Urothelium cell line (cell line): ENCODE data around the gene ADCY2.

Source experiments
- DNase-seq: peaks from one replicate; pipeline ENCODE4 v3.0.0; 2011; ENCODE audit warnings: low spot score, mixed read lengths
- FAIRE-seq: peaks from 2 replicates; lab custom pipeline; 2011; peaks lifted over from hg19 to GRCh38; lab: Jason Lieb, UNC

ADCY2 gene

GRCh38 chr5:7435503-7435902 lies 39.6 kb downstream of the ADCY2 start:
- DNase-seq (no peak), FAIRE-seq (no peak)

GRCh38 chr5:7436521-7436920 lies 40.6 kb downstream of the ADCY2 start:
- DNase-seq (no peak), FAIRE-seq (no peak)

GRCh38 chr5:7437836-7438235 lies 41.9 kb downstream of the ADCY2 start:
- DNase-seq (no peak), FAIRE-seq (no peak)

GRCh38 chr5:7445068-7445467 lies 49.1 kb downstream of the ADCY2 start:
- no peak for FAIRE-seq
- DNase-seq = no peak

GRCh38 chr5:7445831-7446230 lies 49.9 kb downstream of the ADCY2 start:
- DNase-seq (no peak), FAIRE-seq (no peak)

- FAIRE-seq = no peak
- no peak for DNase-seq
These were observed 51.0 kb downstream of the ADCY2 start for GRCh38 chr5:7446913-7447312.

- FAIRE-seq = no peak
- no peak for DNase-seq
These were observed 58.0 kb downstream of the ADCY2 start for GRCh38 chr5:7453947-7454346.

- no peak for DNase-seq
- FAIRE-seq = no peak
These were observed 60.3 kb downstream of the ADCY2 start for GRCh38 chr5:7456206-7456605.

- no peak for FAIRE-seq
- no peak for DNase-seq
These were observed 65.4 kb downstream of the ADCY2 start for GRCh38 chr5:7461371-7461770.

GRCh38 chr5:7462758-7463157 lies 66.8 kb downstream of the ADCY2 start:
- FAIRE-seq (no peak), DNase-seq (no peak)

- FAIRE-seq (no peak), DNase-seq (no peak)
These were observed 68.2 kb downstream of the ADCY2 start for GRCh38 chr5:7464182-7464581.

- FAIRE-seq (no peak), DNase-seq (no peak)
These were observed 71.2 kb downstream of the ADCY2 start for GRCh38 chr5:7467179-7467578.

GRCh38 chr5:7468742-7469141 lies 72.8 kb downstream of the ADCY2 start:
- DNase-seq (no peak), FAIRE-seq (no peak)

GRCh38 chr5:7471710-7472109 lies 75.8 kb downstream of the ADCY2 start:
- FAIRE-seq (no peak), DNase-seq (no peak)

GRCh38 chr5:7473115-7473514 lies 77.2 kb downstream of the ADCY2 start:
- no peak for FAIRE-seq
- DNase-seq = no peak

GRCh38 chr5:7473668-7474215 lies 77.8 kb downstream of the ADCY2 start:
- FAIRE-seq (no peak), DNase-seq (no peak)

GRCh38 chr5:7474821-7475403 lies 79.0 kb downstream of the ADCY2 start:
- no peak for FAIRE-seq
- no peak for DNase-seq

- no peak for FAIRE-seq
These were observed 82.5 kb downstream of the ADCY2 start for GRCh38 chr5:7478459-7478858.

GRCh38 chr5:7488734-7489133 lies 92.8 kb downstream of the ADCY2 start:
- FAIRE-seq (no peak), DNase-seq (peak; percentile 47)

More at GRCh38 chr5:7478459-7478858, 82.5 kb downstream of the ADCY2 start:
- DNase-seq = no peak

- FAIRE-seq (no peak), DNase-seq (no peak)
These were observed 96.4 kb downstream of the ADCY2 start for GRCh38 chr5:7492371-7492770.

- FAIRE-seq = no peak
- no peak for DNase-seq
These were observed 97.1 kb downstream of the ADCY2 start for GRCh38 chr5:7493081-7493480.

- FAIRE-seq (no peak), DNase-seq (no peak)
These were observed 97.7 kb downstream of the ADCY2 start for GRCh38 chr5:7493622-7494021.

GRCh38 chr5:7494481-7495130 lies 98.7 kb downstream of the ADCY2 start:
- FAIRE-seq (no peak), DNase-seq (no peak)
